ENCODE results near the gene G3BP1. TPM values are rescaled to one million over a fixed set of nuclear protein-coding genes. Genes with fewer than 3 reads are reported as not detected.
"Not testable (repeated sequence)": the region's sequence is repeated elsewhere in the genome, so short reads cannot be mapped to it uniquely, and the experiment has no call there.

Gene G3BP1
- total RNA-seq, 4 donors from 2014 or later, result 110 to 180 (median 114) TPM

DNA sequence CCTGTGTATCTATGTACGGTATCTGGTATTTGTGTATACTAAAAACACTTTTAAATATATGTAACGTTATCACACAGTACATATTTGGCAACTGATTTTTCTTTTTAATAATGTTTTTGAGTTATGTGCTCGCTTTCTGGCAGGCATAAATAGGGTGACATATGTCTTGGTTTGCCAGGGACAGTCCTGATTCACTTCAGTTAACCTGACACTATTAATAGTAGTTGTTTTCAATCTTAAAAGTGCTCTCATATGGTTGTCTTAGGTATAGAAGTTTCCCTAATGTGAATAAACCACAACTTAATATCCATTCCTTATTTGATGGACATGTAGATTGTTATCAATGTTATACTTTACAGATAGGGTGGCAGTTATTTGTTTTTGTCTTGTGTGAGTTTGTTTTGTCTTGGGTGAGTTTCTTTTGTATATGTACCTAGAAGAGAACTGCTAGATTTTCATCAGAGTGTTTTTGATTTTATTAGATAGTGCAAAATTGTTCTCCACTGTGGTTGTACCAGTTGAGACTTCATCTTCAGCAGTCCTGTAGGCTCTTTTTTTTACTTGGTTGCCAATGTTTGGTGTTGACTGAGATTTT lies 7.9 kb downstream of the G3BP1 start:
- no peak for ATAC-seq (ENCODE audit: low FRiP score)
- TF ChIP-seq, protein P1, sequence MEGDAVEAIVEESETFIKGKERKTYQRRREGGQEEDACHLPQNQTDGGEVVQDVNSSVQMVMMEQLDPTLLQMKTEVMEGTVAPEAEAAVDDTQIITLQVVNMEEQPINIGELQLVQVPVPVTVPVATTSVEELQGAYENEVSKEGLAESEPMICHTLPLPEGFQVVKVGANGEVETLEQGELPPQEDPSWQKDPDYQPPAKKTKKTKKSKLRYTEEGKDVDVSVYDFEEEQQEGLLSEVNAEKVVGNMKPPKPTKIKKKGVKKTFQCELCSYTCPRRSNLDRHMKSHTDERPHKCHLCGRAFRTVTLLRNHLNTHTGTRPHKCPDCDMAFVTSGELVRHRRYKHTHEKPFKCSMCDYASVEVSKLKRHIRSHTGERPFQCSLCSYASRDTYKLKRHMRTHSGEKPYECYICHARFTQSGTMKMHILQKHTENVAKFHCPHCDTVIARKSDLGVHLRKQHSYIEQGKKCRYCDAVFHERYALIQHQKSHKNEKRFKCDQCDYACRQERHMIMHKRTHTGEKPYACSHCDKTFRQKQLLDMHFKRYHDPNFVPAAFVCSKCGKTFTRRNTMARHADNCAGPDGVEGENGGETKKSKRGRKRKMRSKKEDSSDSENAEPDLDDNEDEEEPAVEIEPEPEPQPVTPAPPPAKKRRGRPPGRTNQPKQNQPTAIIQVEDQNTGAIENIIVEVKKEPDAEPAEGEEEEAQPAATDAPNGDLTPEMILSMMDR (IDR thresholded peaks at IDR 0.05), result no peak
- DNase-seq (ENCODE audit: low spot score), result no peak

DNA sequence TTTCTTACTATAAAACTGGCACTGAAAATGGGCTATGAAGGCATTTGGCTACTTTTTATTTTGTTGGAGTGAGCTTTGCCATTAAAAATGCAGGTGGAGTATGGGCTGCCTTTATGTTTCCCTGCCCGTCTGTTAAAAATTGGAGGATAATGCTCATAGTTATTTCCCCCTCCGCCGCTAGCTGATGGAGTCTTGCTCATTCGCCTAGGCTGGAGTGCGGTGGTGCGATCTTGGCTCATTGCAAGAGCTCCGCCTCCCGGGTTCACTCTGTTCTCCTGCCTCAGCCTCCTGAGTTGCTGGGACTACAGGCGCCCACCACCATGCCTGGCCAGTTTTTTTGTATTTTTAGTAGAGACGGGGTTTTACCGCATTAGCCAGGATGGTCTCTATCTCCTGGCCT lies 8.6 kb downstream of the G3BP1 start:
- TF ChIP-seq, protein P1 (IDR thresholded peaks at IDR 0.05), result no peak
- DNase-seq (ENCODE audit: low spot score), result no peak
- no peak for ATAC-seq (ENCODE audit: low FRiP score)

DNA sequence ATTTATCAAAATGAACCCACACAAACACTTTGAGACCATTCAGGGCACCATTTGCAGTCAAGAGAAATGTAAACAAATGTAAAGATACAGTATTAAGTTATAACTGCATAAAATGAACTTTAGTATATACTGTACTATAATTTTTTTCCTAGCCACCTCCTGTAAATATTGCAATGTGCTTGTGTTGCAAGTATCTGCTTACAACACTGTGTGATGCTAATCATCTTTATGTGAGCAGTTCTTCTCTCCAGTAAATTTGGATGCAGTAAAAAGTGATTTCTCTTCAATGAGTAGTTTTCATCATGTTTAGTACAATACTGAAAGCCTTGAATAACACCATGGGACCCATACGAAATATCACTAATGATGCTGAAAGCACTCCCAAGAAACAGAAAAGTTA lies 9.4 kb downstream of the G3BP1 start:
- DNase-seq (ENCODE audit: low spot score) (no peak), ATAC-seq (ENCODE audit: low FRiP score) (no peak)
- TF ChIP-seq, protein P1 (IDR thresholded peaks at IDR 0.05), result no peak

DNA sequence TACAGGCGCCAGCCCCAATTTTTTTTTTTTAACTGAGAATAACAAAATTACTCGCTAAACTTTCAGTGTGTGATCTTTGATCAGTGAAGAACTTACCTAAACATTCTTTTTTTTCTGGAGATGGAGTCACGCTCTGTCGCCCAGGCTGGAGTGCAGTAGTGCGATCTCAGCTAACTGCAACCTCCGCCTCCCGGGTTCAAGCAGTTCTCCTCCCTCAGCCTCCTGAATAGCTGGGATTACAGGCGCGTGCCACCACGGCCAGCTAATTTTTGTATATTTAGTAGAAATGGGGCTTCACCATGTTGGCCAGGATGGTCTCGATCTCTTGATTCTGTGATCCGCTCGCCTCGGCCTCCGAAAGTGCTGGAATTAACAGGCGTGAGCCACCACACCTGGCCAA lies 11.9 kb downstream of the G3BP1 start:
- ATAC-seq (ENCODE audit: low FRiP score); DNase-seq (ENCODE audit: low spot score): not testable (repeated sequence)

DNA sequence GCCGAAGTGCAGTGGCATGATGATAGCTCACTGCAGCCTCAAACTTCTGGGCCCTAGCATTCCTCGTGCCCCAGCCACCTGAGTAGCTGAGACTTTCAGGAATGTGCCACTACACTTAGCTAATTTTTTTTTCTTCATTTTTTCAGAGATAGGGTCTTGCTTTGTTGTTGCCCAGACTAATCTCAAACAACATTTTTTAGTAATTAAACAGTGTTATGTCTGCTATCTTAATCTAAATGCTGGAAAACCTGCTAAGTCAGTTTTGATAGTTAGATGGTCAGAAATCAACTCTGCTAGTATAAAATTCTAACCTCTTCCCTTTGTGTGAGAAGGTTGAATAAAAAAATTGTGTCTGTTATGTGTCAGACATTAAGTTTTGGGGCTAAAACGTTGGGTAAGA lies 12.4 kb downstream of the G3BP1 start:
- TF ChIP-seq, protein P1 (IDR thresholded peaks at IDR 0.05), result no peak
- DNase-seq (ENCODE audit: low spot score) (no peak), ATAC-seq (ENCODE audit: low FRiP score) (no peak)

DNA sequence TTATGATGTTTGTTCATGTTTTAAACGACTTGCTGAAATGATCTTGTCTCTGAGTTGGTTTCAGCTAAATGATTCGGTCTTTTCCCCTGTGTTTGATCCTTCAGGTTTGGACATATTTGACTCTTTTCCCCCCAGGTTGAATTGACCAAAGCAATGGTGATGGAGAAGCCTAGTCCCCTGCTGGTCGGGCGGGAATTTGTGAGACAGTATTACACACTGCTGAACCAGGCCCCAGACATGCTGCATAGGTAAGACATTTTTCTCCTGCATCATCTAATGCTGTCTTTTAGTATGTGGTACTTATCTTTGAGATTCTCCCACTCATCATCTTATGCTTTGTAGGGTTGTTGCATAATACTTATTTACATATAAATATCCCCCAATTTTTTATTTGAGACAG lies 14.7 kb downstream of the G3BP1 start:
- TF ChIP-seq, protein P1 (IDR thresholded peaks at IDR 0.05), result no peak
- no peak for ATAC-seq (ENCODE audit: low FRiP score)
- no peak for DNase-seq (ENCODE audit: low spot score)

DNA sequence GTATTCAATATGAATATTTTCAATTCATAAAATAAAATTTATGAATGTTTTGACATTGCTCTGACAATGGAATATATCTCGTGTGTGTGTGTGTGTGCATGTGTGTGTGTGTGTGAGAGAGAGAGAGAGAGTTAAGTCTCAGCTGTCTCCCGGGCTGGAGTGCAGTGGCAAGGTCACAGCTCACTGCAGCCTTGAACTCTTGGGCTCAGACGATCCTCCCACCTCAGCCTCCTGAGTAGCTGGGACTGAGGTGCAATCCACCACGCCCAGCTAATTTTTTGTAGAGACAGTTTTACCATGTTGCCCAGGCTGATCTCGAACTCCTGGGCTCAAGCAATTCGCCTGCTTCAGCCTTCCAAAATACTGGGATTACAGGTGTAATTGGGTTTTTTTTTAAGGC lies 16.1 kb downstream of the G3BP1 start:
- no peak for ATAC-seq (ENCODE audit: low FRiP score)

More for the DNA sequence above, 16.1 kb downstream of the G3BP1 start:
- TF ChIP-seq, protein P1 (IDR thresholded peaks at IDR 0.05), result no peak
- no peak for DNase-seq (ENCODE audit: low spot score)
